WERI-Rb-1 (cell line): ENCODE measurements around the gene CREBRF.

Source experiments
- DNase-seq: peaks from one replicate; pipeline ENCODE4 v3.0.0-alpha.2; 2020
- H3K27ac ChIP-seq: fragments of 250-450 bp; sonication (Bioruptor Pico); 2 replicates; pipeline ENCODE4 v1.5.1; 2020; ENCODE audit warnings: mild to moderate bottlenecking, moderate library complexity
- H3K27me3 ChIP-seq: fragments of 250-450 bp; sonication (Bioruptor Pico); 2 replicates; pipeline ENCODE4 v1.5.1; 2021; ENCODE audit warnings: mild to moderate bottlenecking, low read depth, moderate library complexity; ENCODE audit not compliant: insufficient read depth, severe bottlenecking
- H3K36me3 ChIP-seq: fragments of 250-450 bp; sonication (Bioruptor Pico); 2 replicates; pipeline ENCODE4 v1.5.1; 2020; ENCODE audit warnings: mild to moderate bottlenecking, moderate library complexity
- H3K4me3 ChIP-seq: 2 replicates; pipeline ENCODE4 v1.5.1; 2011; ENCODE audit warnings: low read depth, mild to moderate bottlenecking, control low read depth, low read length
- H3K9me3 ChIP-seq: fragments of 250-450 bp; sonication (Bioruptor Pico); 2 replicates; pipeline ENCODE4 v1.5.1; 2021; ENCODE audit warnings: mild to moderate bottlenecking, moderate library complexity; ENCODE audit not compliant: severe bottlenecking
- CTCF ChIP-seq: IDR thresholded peaks from 2 replicates; pipeline ENCODE4 v1.5.1; 2011; ENCODE audit warnings: low read depth, mild to moderate bottlenecking, control low read depth, inconsistent platforms, low read length

CREBRF gene

GRCh38 chr5:173094012-173094661 lies 38.0 kb downstream of the CREBRF start:
- no peak for TF ChIP-seq CTCF
- Histone ChIP-seq H3K36me3 (no peaks in the 10 kb centered on the region), H3K9me3 (no peaks in the 10 kb centered on the region), H3K27ac (no peak overlapping the region), H3K27me3 (no peaks in the 10 kb centered on the region), H3K4me3 (no peak overlapping the region)
- no peak for DNase-seq

- no peak for TF ChIP-seq CTCF
- no peak for DNase-seq
- Histone ChIP-seq H3K36me3 (no peaks in the 10 kb centered on the region), H3K27me3 (no peaks in the 10 kb centered on the region), H3K4me3 (no peak overlapping the region), H3K27ac (no peak overlapping the region), H3K9me3 (peaks cover 4% of the 10 kb centered on the region)
Observed at GRCh38 chr5:173098787-173099186, 42.6 kb downstream of the CREBRF start.

- H3K27me3 ChIP-seq = no peaks in the 10 kb centered on the region
- peaks cover 4% of the 10 kb centered on the region for H3K9me3 ChIP-seq
- H3K36me3 ChIP-seq = no peaks in the 10 kb centered on the region
- TF ChIP-seq CTCF = no peak
- no peak for DNase-seq
- H3K27ac ChIP-seq = no peak overlapping the region
- H3K4me3 ChIP-seq = no peak overlapping the region
Observed at GRCh38 chr5:173099461-173099860, 43.3 kb downstream of the CREBRF start.

- Histone ChIP-seq H3K9me3 (peaks cover 4% of the 10 kb centered on the region), H3K27ac (no peak overlapping the region), H3K4me3 (no peak overlapping the region), H3K27me3 (no peaks in the 10 kb centered on the region), H3K36me3 (no peaks in the 10 kb centered on the region)
- no peak for DNase-seq
- TF ChIP-seq CTCF = no peak
Observed at GRCh38 chr5:173101245-173101644, 45.1 kb downstream of the CREBRF start.

- Histone ChIP-seq H3K9me3 (peaks cover 4% of the 10 kb centered on the region), H3K36me3 (no peaks in the 10 kb centered on the region), H3K27me3 (no peaks in the 10 kb centered on the region), H3K4me3 (no peak overlapping the region), H3K27ac (no peak overlapping the region)
- TF ChIP-seq CTCF = no peak
- no peak for DNase-seq
Observed at GRCh38 chr5:173103411-173103810, 47.3 kb downstream of the CREBRF start.

GRCh38 chr5:173108914-173109313 lies 52.8 kb downstream of the CREBRF start:
- Histone ChIP-seq H3K27me3 (no peaks in the 10 kb centered on the region), H3K27ac (no peak overlapping the region), H3K4me3 (no peak overlapping the region), H3K9me3 (no peaks in the 10 kb centered on the region), H3K36me3 (peaks cover 7% of the 10 kb centered on the region; the same call in 1 of the 2 replicates)
- no peak for DNase-seq
- no peak for TF ChIP-seq CTCF
